ENCODE results near the gene LSM12. TPM values are rescaled to one million over a fixed set of nuclear protein-coding genes. Genes with fewer than 3 reads are reported as not detected.

LSM12 gene
- total RNA-seq = 43.0 and 49.7 TPM in 2 replicates

DNA sequence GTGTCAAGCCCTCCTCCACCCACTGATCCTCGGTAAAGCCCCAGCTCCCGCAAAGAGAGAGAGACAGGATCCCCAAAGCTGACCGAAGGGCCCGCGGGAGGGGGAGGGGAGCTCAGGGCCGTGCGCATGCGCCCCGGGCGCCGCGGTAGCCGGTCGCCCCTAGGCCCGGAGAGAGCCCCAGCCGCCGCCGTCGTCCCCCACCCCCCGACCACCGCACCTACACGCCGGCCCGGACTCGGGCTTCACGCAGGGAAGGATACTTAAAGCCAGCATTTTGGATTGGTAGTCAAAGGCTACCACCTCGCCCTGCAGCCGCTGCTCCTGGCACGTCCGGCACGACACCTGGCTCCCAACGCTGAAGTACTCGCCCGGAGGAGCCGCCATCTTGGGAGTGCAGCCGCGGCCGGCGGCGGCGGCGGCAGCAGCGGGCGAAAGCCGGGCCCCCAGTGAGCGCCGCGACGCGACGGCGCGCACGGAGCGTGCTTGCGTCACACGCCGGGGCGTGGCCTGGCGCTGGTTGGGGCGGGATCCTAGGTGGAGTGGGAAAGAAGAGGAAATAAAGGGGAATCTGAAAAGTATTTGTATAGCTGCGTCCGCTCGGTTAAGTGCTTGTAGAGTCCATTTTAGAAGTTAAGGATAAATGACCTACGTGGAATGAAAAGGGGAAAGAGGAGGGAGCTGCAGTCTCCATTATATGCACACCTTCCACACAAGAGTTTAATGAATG, at the start of gene LSM12:
Gene LSM12, minus strand, starts transcription at position 468 of the 727 bp plus-strand sequence. Its CDS starts 84 bp downstream, at position 384.

DNA sequence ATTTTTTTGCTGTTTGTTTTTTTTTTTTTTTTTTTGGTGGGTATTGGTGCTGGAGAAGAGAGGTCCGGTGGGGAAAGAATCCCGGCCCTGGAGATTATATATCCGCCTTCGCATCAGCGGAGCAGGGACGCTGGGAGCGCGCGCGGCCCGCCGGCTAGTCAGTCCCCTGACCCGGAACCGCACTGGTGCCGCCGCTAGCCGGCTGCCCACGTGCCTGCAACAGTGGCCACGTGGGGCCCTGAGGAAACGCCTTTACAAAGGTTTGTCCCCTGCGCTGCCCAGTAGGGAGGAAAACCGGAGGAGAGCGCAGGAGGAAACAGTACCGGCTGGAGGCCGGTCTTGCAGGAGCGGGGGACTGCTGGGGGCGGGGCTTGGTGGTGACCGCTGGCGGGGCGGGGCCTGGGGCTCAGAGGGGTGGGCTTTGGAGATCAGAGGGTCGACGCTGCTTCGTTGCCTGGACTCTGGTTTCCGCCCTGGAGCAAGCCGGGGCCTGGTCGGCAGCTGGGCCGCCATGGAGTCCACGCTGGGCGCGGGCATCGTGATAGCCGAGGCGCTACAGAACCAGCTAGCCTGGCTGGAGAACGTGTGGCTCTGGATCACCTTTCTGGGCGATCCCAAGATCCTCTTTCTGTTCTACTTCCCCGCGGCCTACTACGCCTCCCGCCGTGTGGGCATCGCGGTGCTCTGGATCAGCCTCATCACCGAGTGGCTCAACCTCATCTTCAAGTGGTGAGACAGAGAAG, 4.2 kb upstream of the LSM12 start, which contains the start of gene G6PC3:
Gene G6PC3, plus strand, starts transcription at position 281 of the 743 bp plus-strand sequence. Its CDS starts 231 bp downstream, at position 512.

GRCh38 chr17:44014437-44015172, 51.9 kb downstream of the LSM12 start, which contains the start of gene TMEM101:
Gene TMEM101, minus strand, starts transcription at chr17:44014963. Its CDS starts 11 bp downstream, at chr17:44014952.

DNA sequence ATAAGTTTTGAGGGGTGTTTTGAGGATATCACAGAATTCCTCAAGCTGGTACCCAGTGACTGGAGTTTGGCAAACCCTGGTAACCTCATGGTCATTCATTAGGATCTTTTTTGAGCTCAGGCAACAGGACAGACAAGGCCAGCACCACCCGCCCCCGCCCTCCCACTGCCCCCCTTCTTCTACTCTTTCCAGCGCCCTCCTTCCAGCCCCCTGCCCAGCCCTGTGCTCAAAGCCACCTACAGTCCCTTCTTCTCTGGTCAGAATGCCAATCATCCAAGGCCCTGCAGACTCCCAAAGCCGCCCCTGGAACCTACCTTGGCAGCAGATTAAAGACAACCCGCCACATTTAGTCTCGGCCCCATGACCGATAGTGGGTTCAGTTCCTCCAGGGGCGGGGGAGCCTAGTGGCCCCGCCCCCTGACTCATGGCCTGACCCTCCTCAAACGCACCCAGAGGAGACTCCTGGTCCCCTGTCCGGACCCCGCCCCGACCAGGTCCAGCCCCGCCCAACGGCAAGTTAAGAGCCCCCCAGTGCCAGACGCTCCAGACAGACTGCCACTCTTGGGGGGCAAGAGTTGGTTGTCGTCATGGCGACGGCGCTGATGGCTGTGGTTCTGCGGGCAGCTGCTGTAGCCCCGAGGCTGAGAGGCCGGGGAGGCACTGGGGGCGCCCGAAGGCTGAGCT, 62.3 kb downstream of the LSM12 start, which contains the start of gene NAGS:
Gene NAGS, plus strand, starts transcription at position 546 of the 684 bp plus-strand sequence. Its CDS starts 42 bp downstream, at position 588.

Other genes with a start within 250 kb of the LSM12 start
- gene MPP3, start 233.5 kb downstream of the LSM12 start, total RNA-seq = 4.3 and 6.0 TPM in 2 replicates
- not detected in 2 replicates for gene CD300LG, start 219.5 kb downstream of the LSM12 start, total RNA-seq
- 2.6 TPM in 2 replicates for gene MPP2, start 159.1 kb downstream of the LSM12 start, total RNA-seq
- gene PPY, start 124.2 kb downstream of the LSM12 start, total RNA-seq = not detected in 2 replicates
- 0.51 TPM in 1 of 2 replicates, not detected in the other for gene PYY, start 112.7 kb downstream of the LSM12 start, total RNA-seq
- gene NAGS, start 62.0 kb downstream of the LSM12 start, total RNA-seq = 1.1 and 2.9 TPM in 2 replicates
- 27.7 and 32.3 TPM in 2 replicates for gene TMEM101, start 51.7 kb downstream of the LSM12 start, total RNA-seq
- gene G6PC3, start 4.1 kb upstream of the LSM12 start, total RNA-seq = 37.8 and 47.1 TPM in 2 replicates
- gene HDAC5, start 57.0 kb upstream of the LSM12 start, total RNA-seq = 50.4 and 54.7 TPM in 2 replicates
- 0.93 and 5.3 TPM in 2 replicates for gene HROB, start 75.3 kb upstream of the LSM12 start, total RNA-seq
- not detected in 2 replicates for gene ASB16, start 104.0 kb upstream of the LSM12 start, total RNA-seq
- 29.1 and 32.2 TPM in 2 replicates for gene TMUB2, start 120.3 kb upstream of the LSM12 start, total RNA-seq
- gene ATXN7L3, start 133.2 kb upstream of the LSM12 start, total RNA-seq = 49.5 and 59.3 TPM in 2 replicates
- gene UBTF, start 153.0 kb upstream of the LSM12 start, total RNA-seq = 43.6 and 54.0 TPM in 2 replicates
- not detected in 2 replicates for gene SLC4A1, start 201.5 kb upstream of the LSM12 start, total RNA-seq
- gene RUNDC3A, start 241.9 kb upstream of the LSM12 start, total RNA-seq = 0.70 and 0.85 TPM in 2 replicates

Data from pericardium fibroblast (primary cell).